HFFc6 (cell line): Measurements from ENCODE around the gene RFTN1. TPM values are rescaled to one million over a fixed set of nuclear protein-coding genes. Genes with fewer than 3 reads are reported as not detected.

Experiments used
- DNase-seq: peaks from one replicate; pipeline ENCODE4 v3.0.0-alpha.2; 2018
- H3K27ac Mint-ChIP-seq: 2 replicates; pipeline ENCODE4 v1.8.0; 2020; ENCODE audit warnings: mild to moderate bottlenecking, mixed read lengths
- H3K27me3 Mint-ChIP-seq: 2 replicates; pipeline ENCODE4 v1.8.0; 2021; ENCODE audit warnings: mild to moderate bottlenecking, moderate library complexity, mixed read lengths; ENCODE audit not compliant: insufficient read depth
- H3K36me3 Mint-ChIP-seq: 2 replicates; pipeline ENCODE4 v1.8.0; 2021; ENCODE audit warnings: low read depth, mixed read lengths
- H3K4me1 Mint-ChIP-seq: 2 replicates; pipeline ENCODE4 v1.8.0; 2020; ENCODE audit warnings: low read depth, mixed read lengths
- H3K4me3 Mint-ChIP-seq: 2 replicates; pipeline ENCODE4 v1.8.0; 2020; ENCODE audit warnings: mild to moderate bottlenecking, moderate library complexity, mixed read lengths
- H3K9me3 Mint-ChIP-seq: 2 replicates; pipeline ENCODE4 v1.8.0; 2020; ENCODE audit warnings: mild to moderate bottlenecking, mixed read lengths
- CTCF ChIP-seq: fragments of 200-600 bp; sonication (generic); IDR thresholded peaks from 2 replicates; pipeline ENCODE4 v1.5.0; 2021; ENCODE audit warnings: antibody characterized with exemption, mild to moderate bottlenecking
- total RNA-seq, 6 experiments: library from RNA; stranded (reverse); fragmentation: NEBNext Ultra II Directional; extraction: Animal tissue kit (Norgen Biotek cat#: 25700); gene quantifications; 2 replicates in 1 of 6; 3 replicates in 5 of 6; pipeline ENCODE4 v1.2.3, GENCODE V29; 2021

The RFTN1 gene
- total RNA-seq, 6 experiments from 2014 or later = 53.4 to 62.4 (median 57.4) TPM

- TF ChIP-seq CTCF = no peak
- DNase-seq = no peak
- H3K4me3 Mint-ChIP-seq = no peak overlapping the region
- H3K36me3 Mint-ChIP-seq = peaks cover 52% of the 10 kb centered on the region
- H3K27me3 Mint-ChIP-seq = no peaks in the 10 kb centered on the region
- peaks cover 59% of the 10 kb centered on the region for H3K4me1 Mint-ChIP-seq
- H3K27ac Mint-ChIP-seq = no peak overlapping the region
- no peaks in the 10 kb centered on the region for H3K9me3 Mint-ChIP-seq
These were observed 12.1 kb downstream of the RFTN1 start for GRCh38 chr3:16501376-16501775.

- H3K4me3 Mint-ChIP-seq = no peak overlapping the region
- H3K4me1 Mint-ChIP-seq = peaks cover 62% of the 10 kb centered on the region
- no peak overlapping the region for H3K27ac Mint-ChIP-seq
- H3K36me3 Mint-ChIP-seq = peaks cover 47% of the 10 kb centered on the region
- no peak for DNase-seq
- H3K27me3 Mint-ChIP-seq = no peaks in the 10 kb centered on the region
- no peak for TF ChIP-seq CTCF
- no peaks in the 10 kb centered on the region for H3K9me3 Mint-ChIP-seq
These were observed 12.6 kb downstream of the RFTN1 start for GRCh38 chr3:16500911-16501310.

GRCh38 chr3:16500093-16500492, 13.4 kb downstream of the RFTN1 start:
- no peak for DNase-seq
- peaks cover 39% of the 10 kb centered on the region for H3K36me3 Mint-ChIP-seq
- no peaks in the 10 kb centered on the region for H3K9me3 Mint-ChIP-seq
- peaks cover 62% of the 10 kb centered on the region for H3K4me1 Mint-ChIP-seq
- no peak overlapping the region for H3K4me3 Mint-ChIP-seq
- TF ChIP-seq CTCF = no peak
- no peak overlapping the region for H3K27ac Mint-ChIP-seq
- H3K27me3 Mint-ChIP-seq = no peaks in the 10 kb centered on the region

- Mint-ChIP-seq H3K27ac (no peak overlapping the region), H3K9me3 (no peaks in the 10 kb centered on the region), H3K4me3 (no peak overlapping the region), H3K27me3 (no peaks in the 10 kb centered on the region), H3K4me1 (peaks cover 62% of the 10 kb centered on the region), H3K36me3 (peaks cover 34% of the 10 kb centered on the region)
- DNase-seq = no peak
- TF ChIP-seq CTCF = no peak
These were observed 14.1 kb downstream of the RFTN1 start for GRCh38 chr3:16499351-16499750.

- Mint-ChIP-seq H3K36me3 (peaks cover 34% of the 10 kb centered on the region), H3K27me3 (no peaks in the 10 kb centered on the region), H3K9me3 (no peaks in the 10 kb centered on the region), H3K4me3 (no peak overlapping the region), H3K4me1 (peaks cover 54% of the 10 kb centered on the region), H3K27ac (no peak overlapping the region)
- TF ChIP-seq CTCF = no peak
- DNase-seq = no peak
These were observed 15.2 kb downstream of the RFTN1 start for GRCh38 chr3:16498130-16498890.
